ENCODE results near the gene C17orf107. TPM values are rescaled to one million over a fixed set of nuclear protein-coding genes. Genes with fewer than 3 reads are reported as not detected.

The C17orf107 gene
- total and polyA plus RNA-seq, 2 experiments from 2014 or later: 3.9 to 8.8 TPM

DNA sequence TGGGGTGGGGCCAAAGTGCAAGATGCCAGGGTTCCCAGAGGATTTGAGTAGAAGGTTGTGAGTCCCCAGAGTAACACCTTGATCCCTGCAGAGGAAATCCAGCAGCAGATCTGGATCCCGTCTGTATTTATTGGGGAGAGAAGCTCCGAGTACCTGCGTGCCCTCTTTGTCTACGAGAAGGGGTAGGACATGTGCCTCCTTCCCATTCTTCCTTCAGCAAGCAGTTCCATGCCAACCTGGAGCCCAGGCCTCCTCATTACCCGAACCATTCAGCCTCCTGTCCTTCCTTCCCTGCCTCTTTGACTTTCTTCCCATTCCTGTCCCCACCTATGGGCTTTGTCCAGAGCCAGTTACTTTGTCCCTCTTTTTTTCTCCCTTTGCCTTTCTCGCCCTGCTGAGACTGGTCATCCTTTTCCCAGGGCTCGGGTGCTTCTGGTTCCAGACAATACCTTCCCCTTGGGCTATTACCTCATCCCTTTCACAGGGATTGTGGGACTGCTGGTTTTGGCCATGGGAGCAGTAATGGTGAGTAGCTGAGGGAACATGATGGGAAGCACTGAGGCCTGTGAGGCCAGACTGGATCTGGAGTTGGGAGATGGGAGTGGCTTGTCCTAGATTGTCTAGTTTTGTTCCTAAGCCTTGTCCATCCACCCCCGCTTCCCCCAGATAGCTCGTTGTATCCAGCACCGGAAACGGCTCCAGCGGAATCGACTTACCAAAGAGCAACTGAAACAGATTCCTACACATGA is 43.6 kb downstream of the C17orf107 start:
- Histone ChIP-seq H3K27me3 (replicated peaks; ENCODE audit: insufficient read depth) (no peaks in the 10 kb centered on the region), H3K9me2 (ENCODE audit: insufficient read depth) (no peaks in the 10 kb centered on the region), H3K27ac (peak overlapping the region; percentile 91), H2AFZ (no peak overlapping the region), H3F3A (ENCODE audit: insufficient read depth) (peaks cover 60% of the 10 kb centered on the region), H4K20me1 (ENCODE audit: insufficient read depth) (peaks cover 6% of the 10 kb centered on the region; the same call in 1 of the 2 replicates), H3K79me2 (ENCODE audit: insufficient read depth) (peaks cover 90% of the 10 kb centered on the region), H3K4me2 (ENCODE audit: unreplicated experiment) (no peak overlapping the region), H3K4me1 (ENCODE audit: insufficient read depth) (peaks cover 29% of the 10 kb centered on the region), H3K36me3 (ENCODE audit: low read depth) (peaks cover 11% of the 10 kb centered on the region), H3K9me3 (ENCODE audit: low read depth) (no peaks in the 10 kb centered on the region), H3K4me3 (no peak overlapping the region), H3K9ac (peak overlapping the region; percentile 94; the same call in 1 of the 2 replicates)
- peak; percentile 25 for DNase-seq
- in situ Hi-C loops (cut with MboI): no loop called here
- TF ChIP-seq EZH2 (IDR thresholded peaks at IDR 0.05; ENCODE audit: insufficient read depth, poor library complexity, severe bottlenecking) (no peak), EZH2phosphoT487 (IDR thresholded peaks at IDR 0.05; ENCODE audit: insufficient read depth, low read depth) (no peak)
- WGBS, 2 experiments (ENCODE audit: low coverage in 1 of 2, low lambda C conversion rate in 2 of 2, missing lambda C conversion rate in 2 of 2): 74 to 76% methylated on average over 13 of the region's 13 CpGs

DNA sequence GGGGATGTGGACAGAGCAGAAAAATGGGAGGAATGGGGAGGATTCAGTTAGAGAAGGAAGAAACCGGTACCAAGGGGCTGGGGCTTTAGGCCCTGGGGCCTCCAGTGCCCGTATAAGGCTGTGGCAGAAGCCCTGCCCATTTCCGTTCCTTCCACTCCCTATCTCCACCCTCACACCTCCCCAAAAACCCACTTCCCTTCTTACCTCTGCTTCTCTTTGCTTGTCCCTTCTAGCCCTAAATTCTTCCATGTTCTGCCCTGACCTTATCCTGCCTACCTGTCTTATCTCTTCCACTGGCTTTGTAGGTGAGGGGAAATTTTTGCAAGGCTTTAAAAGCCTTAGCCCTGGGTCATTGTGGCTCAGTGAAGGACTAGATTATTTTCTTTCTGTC is 44.8 kb downstream of the C17orf107 start:
- 52 to 74% methylated on average over 3 of the region's 3 CpGs for WGBS, 2 experiments (ENCODE audit: low coverage in 1 of 2, low lambda C conversion rate in 2 of 2, missing lambda C conversion rate in 2 of 2)
- H3F3A ChIP-seq (ENCODE audit: insufficient read depth): peaks cover 60% of the 10 kb centered on the region
- H3K9ac ChIP-seq: peak overlapping the region; percentile 83
- no peak for TF ChIP-seq EZH2phosphoT487 (IDR thresholded peaks at IDR 0.05; ENCODE audit: insufficient read depth, low read depth)
- no peak for TF ChIP-seq EZH2 (IDR thresholded peaks at IDR 0.05; ENCODE audit: insufficient read depth, poor library complexity, severe bottlenecking)
- peaks cover 23% of the 10 kb centered on the region for H3K4me1 ChIP-seq (ENCODE audit: insufficient read depth)
- DNase-seq: no peak
- no peak overlapping the region for H3K4me2 ChIP-seq (ENCODE audit: unreplicated experiment)
- H2AFZ ChIP-seq: no peak overlapping the region
- no peaks in the 10 kb centered on the region for H3K9me3 ChIP-seq (ENCODE audit: low read depth)
- in situ Hi-C loops (cut with MboI): no loop called here
- H3K79me2 ChIP-seq (ENCODE audit: insufficient read depth): peaks cover 81% of the 10 kb centered on the region
- no peaks in the 10 kb centered on the region for H3K9me2 ChIP-seq (ENCODE audit: insufficient read depth)
- no peak overlapping the region for H3K4me3 ChIP-seq
- H3K27me3 ChIP-seq (replicated peaks; ENCODE audit: insufficient read depth): no peaks in the 10 kb centered on the region
- peak overlapping the region; percentile 91 for H3K27ac ChIP-seq
- H4K20me1 ChIP-seq (ENCODE audit: insufficient read depth): peaks cover 6% of the 10 kb centered on the region; the same call in 1 of the 2 replicates
- H3K36me3 ChIP-seq (ENCODE audit: low read depth): peaks cover 11% of the 10 kb centered on the region

DNA sequence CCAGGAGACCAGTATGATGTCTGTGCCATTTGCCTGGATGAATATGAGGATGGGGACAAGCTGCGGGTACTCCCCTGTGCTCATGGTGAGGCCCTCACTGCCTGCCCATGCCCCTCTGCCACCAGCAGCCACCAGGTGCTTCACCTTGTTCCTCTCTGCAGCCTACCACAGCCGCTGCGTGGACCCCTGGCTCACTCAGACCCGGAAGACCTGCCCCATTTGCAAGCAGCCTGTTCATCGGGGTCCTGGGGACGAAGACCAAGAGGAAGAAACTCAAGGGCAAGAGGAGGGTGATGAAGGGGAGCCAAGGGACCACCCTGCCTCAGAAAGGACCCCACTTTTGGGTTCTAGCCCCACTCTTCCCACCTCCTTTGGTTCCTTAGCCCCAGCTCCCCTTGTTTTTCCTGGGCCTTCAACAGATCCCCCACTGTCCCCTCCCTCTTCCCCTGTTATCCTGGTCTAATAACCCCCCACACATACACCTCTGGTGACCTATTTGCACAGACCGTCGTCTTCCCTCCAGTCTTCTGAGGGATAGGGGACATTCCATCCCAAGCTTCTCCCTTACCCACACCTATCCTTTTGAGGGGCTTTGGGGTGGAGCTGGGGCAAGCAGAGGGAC is 45.3 kb downstream of the C17orf107 start:
- Histone ChIP-seq H3K27ac (peak overlapping the region; percentile 91), H3K36me3 (ENCODE audit: low read depth) (peaks cover 11% of the 10 kb centered on the region), H3K79me2 (ENCODE audit: insufficient read depth) (peaks cover 78% of the 10 kb centered on the region), H3K4me1 (ENCODE audit: insufficient read depth) (peaks cover 23% of the 10 kb centered on the region), H3K4me3 (peak overlapping the region; percentile 93), H3K27me3 (replicated peaks; ENCODE audit: insufficient read depth) (no peaks in the 10 kb centered on the region), H3F3A (ENCODE audit: insufficient read depth) (peaks cover 60% of the 10 kb centered on the region), H4K20me1 (ENCODE audit: insufficient read depth) (peaks cover 6% of the 10 kb centered on the region; the same call in 1 of the 2 replicates), H3K9ac (peak overlapping the region; percentile 83), H3K9me3 (ENCODE audit: low read depth) (no peaks in the 10 kb centered on the region), H2AFZ (no peak overlapping the region), H3K9me2 (ENCODE audit: insufficient read depth) (no peaks in the 10 kb centered on the region), H3K4me2 (ENCODE audit: unreplicated experiment) (peak overlapping the region; percentile 57)
- no peak for DNase-seq
- WGBS, 2 experiments (ENCODE audit: low coverage in 1 of 2, low lambda C conversion rate in 2 of 2, missing lambda C conversion rate in 2 of 2): 67 to 77% methylated on average over 8 of the region's 8 CpGs
- TF ChIP-seq EZH2phosphoT487 (IDR thresholded peaks at IDR 0.05; ENCODE audit: insufficient read depth, low read depth): no peak
- no peak for TF ChIP-seq EZH2 (IDR thresholded peaks at IDR 0.05; ENCODE audit: insufficient read depth, poor library complexity, severe bottlenecking)
- in situ Hi-C loops (cut with MboI): no loop called here

DNA sequence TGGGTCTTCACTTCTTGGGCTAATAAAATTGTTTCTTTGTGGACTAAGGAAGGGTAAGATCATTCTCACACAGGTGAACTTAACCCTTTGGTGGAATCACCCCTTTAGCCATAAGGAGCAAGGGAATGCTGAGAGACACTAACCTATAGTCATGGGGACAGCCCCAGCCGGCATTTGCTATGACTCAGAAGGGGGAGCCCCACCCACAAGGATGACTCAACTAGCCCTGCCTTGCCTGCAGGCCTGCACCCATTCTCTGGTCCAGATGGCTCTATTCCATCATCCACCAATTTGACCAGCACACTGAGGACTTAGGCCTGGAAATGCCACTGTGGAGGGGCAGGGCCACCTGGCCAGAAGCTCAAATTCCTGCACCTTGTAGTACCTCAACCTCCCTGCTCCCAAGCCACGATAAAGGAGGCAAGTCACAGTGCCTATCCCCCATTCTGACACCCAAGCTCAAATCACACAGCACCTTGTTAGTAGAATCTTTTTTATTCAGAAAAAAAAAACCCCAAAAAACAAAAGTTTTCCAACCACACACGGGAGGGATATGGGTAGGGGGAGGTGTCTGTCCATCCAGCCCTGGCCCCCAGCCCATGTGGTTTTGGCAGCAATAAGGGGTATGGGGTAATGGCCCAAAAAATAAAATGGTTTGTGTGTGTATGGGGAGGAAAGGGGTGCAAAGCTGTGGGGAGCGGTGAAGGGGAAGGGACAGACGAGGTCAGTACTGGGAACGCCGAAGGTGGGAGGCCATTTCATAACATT is 46.0 kb downstream of the C17orf107 start:
- H3K4me3 ChIP-seq: peak overlapping the region; percentile 93
- H2AFZ ChIP-seq: no peak overlapping the region
- H3K36me3 ChIP-seq (ENCODE audit: low read depth): peaks cover 11% of the 10 kb centered on the region
- peaks cover 23% of the 10 kb centered on the region for H3K4me1 ChIP-seq (ENCODE audit: insufficient read depth)
- H4K20me1 ChIP-seq (ENCODE audit: insufficient read depth): peaks cover 6% of the 10 kb centered on the region; the same call in 1 of the 2 replicates
- H3K9me2 ChIP-seq (ENCODE audit: insufficient read depth): no peaks in the 10 kb centered on the region
- H3F3A ChIP-seq (ENCODE audit: insufficient read depth): peaks cover 59% of the 10 kb centered on the region
- H3K9ac ChIP-seq: peak overlapping the region; percentile 83
- peak; percentile 96 for DNase-seq
- no peaks in the 10 kb centered on the region for H3K27me3 ChIP-seq (replicated peaks; ENCODE audit: insufficient read depth)
- TF ChIP-seq EZH2phosphoT487 (IDR thresholded peaks at IDR 0.05; ENCODE audit: insufficient read depth, low read depth): no peak
- TF ChIP-seq EZH2 (IDR thresholded peaks at IDR 0.05; ENCODE audit: insufficient read depth, poor library complexity, severe bottlenecking): no peak
- H3K9me3 ChIP-seq (ENCODE audit: low read depth): no peaks in the 10 kb centered on the region
- H3K79me2 ChIP-seq (ENCODE audit: insufficient read depth): peaks cover 78% of the 10 kb centered on the region
- peak overlapping the region; percentile 91 for H3K27ac ChIP-seq
- 21 to 23% methylated on average over 7 of the region's 7 CpGs for WGBS, 2 experiments (ENCODE audit: low coverage in 1 of 2, low lambda C conversion rate in 2 of 2, missing lambda C conversion rate in 2 of 2)
- H3K4me2 ChIP-seq (ENCODE audit: unreplicated experiment): peak overlapping the region; percentile 95
- in situ Hi-C loops (cut with MboI): no loop called here
